ENCODE results near the gene GRM7.

DNA sequence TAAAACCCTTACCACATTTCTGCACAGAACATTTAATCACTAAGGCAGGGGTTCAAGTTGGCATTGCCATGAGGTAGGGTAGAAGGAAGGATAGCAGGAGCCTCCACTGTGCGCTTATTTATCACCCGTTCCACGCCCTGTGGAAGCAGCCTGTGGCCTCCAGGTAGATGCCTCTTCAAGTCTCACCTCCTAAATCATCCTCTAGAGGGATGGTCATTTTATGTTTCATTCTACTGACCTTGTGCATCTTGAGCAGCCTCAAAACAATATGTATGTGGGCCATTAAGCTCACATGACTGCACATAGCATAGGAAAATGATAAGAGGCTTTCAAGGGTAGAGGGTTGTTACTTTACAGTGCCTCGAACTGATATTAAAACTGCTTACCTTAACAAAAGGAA lies 546.2 kb downstream of the GRM7 start:
- TF ChIP-seq POLR2A (IDR thresholded peaks at IDR 0.05), result no peak
- TF ChIP-seq, protein P1, sequence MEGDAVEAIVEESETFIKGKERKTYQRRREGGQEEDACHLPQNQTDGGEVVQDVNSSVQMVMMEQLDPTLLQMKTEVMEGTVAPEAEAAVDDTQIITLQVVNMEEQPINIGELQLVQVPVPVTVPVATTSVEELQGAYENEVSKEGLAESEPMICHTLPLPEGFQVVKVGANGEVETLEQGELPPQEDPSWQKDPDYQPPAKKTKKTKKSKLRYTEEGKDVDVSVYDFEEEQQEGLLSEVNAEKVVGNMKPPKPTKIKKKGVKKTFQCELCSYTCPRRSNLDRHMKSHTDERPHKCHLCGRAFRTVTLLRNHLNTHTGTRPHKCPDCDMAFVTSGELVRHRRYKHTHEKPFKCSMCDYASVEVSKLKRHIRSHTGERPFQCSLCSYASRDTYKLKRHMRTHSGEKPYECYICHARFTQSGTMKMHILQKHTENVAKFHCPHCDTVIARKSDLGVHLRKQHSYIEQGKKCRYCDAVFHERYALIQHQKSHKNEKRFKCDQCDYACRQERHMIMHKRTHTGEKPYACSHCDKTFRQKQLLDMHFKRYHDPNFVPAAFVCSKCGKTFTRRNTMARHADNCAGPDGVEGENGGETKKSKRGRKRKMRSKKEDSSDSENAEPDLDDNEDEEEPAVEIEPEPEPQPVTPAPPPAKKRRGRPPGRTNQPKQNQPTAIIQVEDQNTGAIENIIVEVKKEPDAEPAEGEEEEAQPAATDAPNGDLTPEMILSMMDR (IDR thresholded peaks at IDR 0.05), result no peak
